Mesendoderm (in vitro differentiated cells): ENCODE results near the gene LDHD.

Experiments used
- DNase-seq: peaks from one replicate; pipeline ENCODE4 v3.0.0; 2013
- H2AK5ac ChIP-seq: 2 replicates; pipeline ENCODE4 v1.6.1; 2013; ENCODE audit warnings: low read length, inconsistent platforms
- H2BK120ac ChIP-seq: 2 replicates; pipeline ENCODE4 v1.6.1; 2013; ENCODE audit warnings: low read depth, mild to moderate bottlenecking, low read length, moderate library complexity, mixed read lengths
- H2BK15ac ChIP-seq: replicated peaks from 2 replicates; pipeline ENCODE4 v1.6.1; 2013; ENCODE audit warnings: low read depth, mild to moderate bottlenecking, moderate library complexity
- H2BK5ac ChIP-seq: 2 replicates; pipeline ENCODE4 v1.6.1; 2013; ENCODE audit warnings: low read length, inconsistent platforms
- H3K18ac ChIP-seq: 2 replicates; pipeline ENCODE4 v1.6.1; 2013; ENCODE audit warnings: mild to moderate bottlenecking, low read length, mixed read lengths
- H3K23ac ChIP-seq: one replicate; pipeline ENCODE4 v1.6.1; 2013; ENCODE audit warnings: low read length
- H3K27ac ChIP-seq: 2 replicates; pipeline ENCODE4 v1.5.1; 2013; ENCODE audit warnings: low read depth, mild to moderate bottlenecking, inconsistent platforms, low read length, moderate library complexity
- H3K27me3 ChIP-seq: 2 replicates; pipeline ENCODE4 v1.6.1; 2013; ENCODE audit warnings: low read length, control low read depth, mild to moderate bottlenecking, inconsistent platforms; ENCODE audit not compliant: insufficient read depth, poor library complexity
- H3K36me3 ChIP-seq: 2 replicates; pipeline ENCODE4 v1.6.1; 2013; ENCODE audit warnings: low read length, inconsistent platforms; ENCODE audit not compliant: control insufficient read depth, insufficient read depth
- H3K4ac ChIP-seq: one replicate; pipeline ENCODE4 v1.6.1; 2013; ENCODE audit warnings: low read depth, mild to moderate bottlenecking, low read length, moderate library complexity
- H3K4me1 ChIP-seq: 2 replicates; pipeline ENCODE4 v1.6.1; 2013; ENCODE audit warnings: low read depth, low read length, inconsistent platforms; ENCODE audit not compliant: control insufficient read depth
- H3K4me2 ChIP-seq: 2 replicates; pipeline ENCODE4 v1.6.1; 2013; ENCODE audit warnings: low read length
- H3K4me3 ChIP-seq: 2 replicates; pipeline ENCODE4 v1.5.1; 2013; ENCODE audit warnings: mild to moderate bottlenecking, low read length
- H3K56ac ChIP-seq: one replicate; pipeline ENCODE4 v1.6.1; 2013; ENCODE audit warnings: low read length
- H3K79me1 ChIP-seq: 2 replicates; pipeline ENCODE4 v1.6.1; 2013; ENCODE audit warnings: low read length, inconsistent platforms
- H3K79me2 ChIP-seq: 2 replicates; pipeline ENCODE4 v1.6.1; 2013; ENCODE audit warnings: mild to moderate bottlenecking, low read length; ENCODE audit not compliant: control insufficient read depth, insufficient read depth
- H3K9ac ChIP-seq: 2 replicates; pipeline ENCODE4 v1.6.1; 2013; ENCODE audit warnings: low read length, inconsistent platforms
- H4K5ac ChIP-seq: one replicate; pipeline ENCODE4 v1.6.1; 2013; ENCODE audit warnings: low read length
- H4K8ac ChIP-seq: one replicate; pipeline ENCODE4 v1.6.1; 2013; ENCODE audit warnings: low read depth, mild to moderate bottlenecking, control low read depth, low read length, moderate library complexity
- WGBS: extraction: QIAGEN DNeasy Blood & Tissue Kit; methylation state at CpG from one replicate; pipeline ENCODE4 v1.1.7; 2013; ENCODE audit warnings: low lambda C conversion rate, missing lambda C conversion rate; ENCODE audit not compliant: insufficient coverage; ENCODE audit errors: extremely low coverage; 5-methylcytosine and 5-hydroxymethylcytosine counted together

Gene LDHD

GRCh38 chr16:75071621-75072020, 45.0 kb downstream of the LDHD start:
- WGBS: no CpG with 5 or more reads among the region's 3 CpGs
- Histone ChIP-seq H3K9ac (no peak overlapping the region), H2BK5ac (no peak overlapping the region), H2BK120ac (no peak overlapping the region), H3K4me3 (no peak overlapping the region), H3K27me3 (no peaks in the 10 kb centered on the region), H3K4me2 (no peak overlapping the region), H3K79me1 (peaks cover 44% of the 10 kb centered on the region), H3K4ac (no peak overlapping the region), H3K18ac (no peak overlapping the region), H3K79me2 (peaks cover 39% of the 10 kb centered on the region), H2AK5ac (no peak overlapping the region), H2BK15ac (no peak overlapping the region), H3K27ac (no peak overlapping the region), H4K5ac (no peak overlapping the region), H3K23ac (no peak overlapping the region), H3K36me3 (no peaks in the 10 kb centered on the region), H4K8ac (no peak overlapping the region), H3K56ac (no peak overlapping the region), H3K4me1 (peaks cover 14% of the 10 kb centered on the region)
- DNase-seq: no peak

GRCh38 chr16:75070012-75070841, 46.4 kb downstream of the LDHD start:
- H3K4me2 ChIP-seq: no peak overlapping the region

GRCh38 chr16:75068085-75069031, 48.2 kb downstream of the LDHD start:
- Histone ChIP-seq H3K56ac (no peak overlapping the region), H2BK120ac (no peak overlapping the region), H3K79me1 (peaks cover 34% of the 10 kb centered on the region), H3K18ac (no peak overlapping the region), H3K4me2 (no peak overlapping the region), H3K9ac (no peak overlapping the region), H2BK15ac (no peak overlapping the region), H3K79me2 (peaks cover 28% of the 10 kb centered on the region), H3K27me3 (no peaks in the 10 kb centered on the region), H3K4me1 (peaks cover 4% of the 10 kb centered on the region), H4K5ac (no peak overlapping the region), H3K36me3 (no peaks in the 10 kb centered on the region), H3K4ac (no peak overlapping the region), H3K27ac (no peak overlapping the region), H2AK5ac (no peak overlapping the region), H4K8ac (no peak overlapping the region), H2BK5ac (no peak overlapping the region), H3K4me3 (no peak overlapping the region), H3K23ac (no peak overlapping the region)
- no CpG with 5 or more reads among the region's 10 CpGs for WGBS
- DNase-seq: no peak

More at GRCh38 chr16:75070012-75070841, 46.4 kb downstream of the LDHD start:
- no peak overlapping the region for H2BK120ac ChIP-seq
- H3K9ac ChIP-seq: no peak overlapping the region
- no peak overlapping the region for H3K23ac ChIP-seq
- H3K79me1 ChIP-seq: peaks cover 38% of the 10 kb centered on the region
- peaks cover 33% of the 10 kb centered on the region for H3K79me2 ChIP-seq
- H3K4me1 ChIP-seq: peaks cover 13% of the 10 kb centered on the region
- H4K8ac ChIP-seq: no peak overlapping the region
- no peak overlapping the region for H2BK15ac ChIP-seq
- no peaks in the 10 kb centered on the region for H3K36me3 ChIP-seq
- H3K4ac ChIP-seq: no peak overlapping the region
- H3K56ac ChIP-seq: no peak overlapping the region
- no peak for DNase-seq
- no peak overlapping the region for H4K5ac ChIP-seq
- no peak overlapping the region for H3K27ac ChIP-seq
- no peak overlapping the region for H3K4me3 ChIP-seq
- H3K18ac ChIP-seq: no peak overlapping the region
- WGBS: no CpG with 5 or more reads among the region's 11 CpGs
- H3K27me3 ChIP-seq: no peaks in the 10 kb centered on the region
- no peak overlapping the region for H2AK5ac ChIP-seq
- no peak overlapping the region for H2BK5ac ChIP-seq

GRCh38 chr16:75066861-75067447, 49.6 kb downstream of the LDHD start:
- H3K4ac ChIP-seq: no peak overlapping the region
- H4K8ac ChIP-seq: no peak overlapping the region
- H3K23ac ChIP-seq: no peak overlapping the region
- H3K27ac ChIP-seq: no peak overlapping the region
- no peak overlapping the region for H4K5ac ChIP-seq
- H3K4me1 ChIP-seq: peaks cover 2% of the 10 kb centered on the region
- H3K27me3 ChIP-seq: no peaks in the 10 kb centered on the region
- no peak overlapping the region for H2AK5ac ChIP-seq
- H3K56ac ChIP-seq: no peak overlapping the region
- peaks cover 32% of the 10 kb centered on the region for H3K79me2 ChIP-seq
- no peak overlapping the region for H2BK120ac ChIP-seq
- WGBS: no CpG with 5 or more reads among the region's 6 CpGs
- H3K9ac ChIP-seq: no peak overlapping the region
- H2BK15ac ChIP-seq: no peak overlapping the region
- H3K4me3 ChIP-seq: no peak overlapping the region
- peaks cover 30% of the 10 kb centered on the region for H3K79me1 ChIP-seq
- H3K36me3 ChIP-seq: no peaks in the 10 kb centered on the region
- no peak overlapping the region for H3K4me2 ChIP-seq
- no peak overlapping the region for H2BK5ac ChIP-seq
- no peak overlapping the region for H3K18ac ChIP-seq
- DNase-seq: no peak

GRCh38 chr16:75065521-75066149, 50.9 kb downstream of the LDHD start:
- H3K9ac ChIP-seq: no peak overlapping the region
- no peak overlapping the region for H3K56ac ChIP-seq
- H3K79me1 ChIP-seq: peaks cover 32% of the 10 kb centered on the region
- no peaks in the 10 kb centered on the region for H3K36me3 ChIP-seq
- H2AK5ac ChIP-seq: no peak overlapping the region
- H3K4me1 ChIP-seq: peaks cover 2% of the 10 kb centered on the region
- no peak overlapping the region for H3K4me3 ChIP-seq
- no peak overlapping the region for H4K8ac ChIP-seq
- H2BK120ac ChIP-seq: no peak overlapping the region
- DNase-seq: no peak
- H3K4me2 ChIP-seq: no peak overlapping the region
- no peak overlapping the region for H3K27ac ChIP-seq
- no peak overlapping the region for H3K18ac ChIP-seq
- no peak overlapping the region for H3K23ac ChIP-seq
- no peak overlapping the region for H4K5ac ChIP-seq
- H3K27me3 ChIP-seq: no peaks in the 10 kb centered on the region
- no peak overlapping the region for H3K4ac ChIP-seq
- H3K79me2 ChIP-seq: peaks cover 32% of the 10 kb centered on the region
- WGBS: 100% methylated on average over 1 of the region's 7 CpGs
- H2BK5ac ChIP-seq: no peak overlapping the region
- H2BK15ac ChIP-seq: no peak overlapping the region
